HEK293 (cell line): ENCODE results near the gene CLEC2L.

Source experiments
- CTCF ChIP-seq: fragments of 450-650 bp; formaldehyde crosslinking; IDR thresholded peaks from 2 replicates; pipeline ENCODE4 v1.5.1; 2016; ENCODE audit warnings: missing biosample characterization, missing genetic modification characterization
- MYNN ChIP-seq: fragments of 450-650 bp; formaldehyde crosslinking; IDR thresholded peaks from 2 replicates; pipeline ENCODE4 v1.5.1; 2016; ENCODE audit warnings: missing biosample characterization, missing genetic modification characterization, borderline replicate concordance
- ZBTB17 ChIP-seq: fragments of 450-650 bp; formaldehyde crosslinking; IDR thresholded peaks from 2 replicates; pipeline ENCODE4 v1.5.1; 2016; ENCODE audit warnings: missing biosample characterization, missing genetic modification characterization
- ZNF121 ChIP-seq: fragments of 450-650 bp; formaldehyde crosslinking; IDR thresholded peaks from 2 replicates; pipeline ENCODE4 v1.5.1; 2016; ENCODE audit warnings: missing biosample characterization, missing genetic modification characterization
- ZNF2 ChIP-seq: fragments of 450-650 bp; formaldehyde crosslinking; IDR thresholded peaks from 2 replicates; pipeline ENCODE4 v1.5.1; 2016; ENCODE audit warnings: missing biosample characterization, missing genetic modification characterization
- ZNF211 ChIP-seq: fragments of 450-650 bp; formaldehyde crosslinking; IDR thresholded peaks from 2 replicates; pipeline ENCODE4 v1.5.1; 2016; ENCODE audit warnings: low read depth, missing biosample characterization, missing genetic modification characterization
- ZNF510 ChIP-seq: fragments of 450-650 bp; formaldehyde crosslinking; IDR thresholded peaks from 2 replicates; pipeline ENCODE4 v1.5.1; 2018; ENCODE audit warnings: mild to moderate bottlenecking, missing genetic modification characterization, missing biosample characterization; ENCODE audit not compliant: insufficient replicate concordance
- ZNF549 ChIP-seq: fragments of 450-650 bp; IDR thresholded peaks from 2 replicates; pipeline ENCODE4 v1.5.1; 2018; ENCODE audit warnings: missing biosample characterization, missing genetic modification characterization, mild to moderate bottlenecking, inconsistent platforms, moderate library complexity
- TF ChIP-seq, protein P1 (sequence below): fragments of 450-650 bp; formaldehyde crosslinking; IDR thresholded peaks from 2 replicates; pipeline ENCODE4 v1.5.1; 2017; ENCODE audit warnings: missing biosample characterization, missing genetic modification characterization

- TF ChIP-seq ZBTB17 (tag by site-specific recombination) (no peak), ZNF211 (tag by site-specific recombination) (no peak), ZNF121 (tag by site-specific recombination) (no peak), MYNN (tag by site-specific recombination) (no peak), ZNF510 (tag by site-specific recombination) (no peak), CTCF (tag by site-specific recombination) (no peak), ZNF549 (tag by site-specific recombination) (no peak), ZNF2 (tag by site-specific recombination) (no peak)
- TF ChIP-seq, protein P1, sequence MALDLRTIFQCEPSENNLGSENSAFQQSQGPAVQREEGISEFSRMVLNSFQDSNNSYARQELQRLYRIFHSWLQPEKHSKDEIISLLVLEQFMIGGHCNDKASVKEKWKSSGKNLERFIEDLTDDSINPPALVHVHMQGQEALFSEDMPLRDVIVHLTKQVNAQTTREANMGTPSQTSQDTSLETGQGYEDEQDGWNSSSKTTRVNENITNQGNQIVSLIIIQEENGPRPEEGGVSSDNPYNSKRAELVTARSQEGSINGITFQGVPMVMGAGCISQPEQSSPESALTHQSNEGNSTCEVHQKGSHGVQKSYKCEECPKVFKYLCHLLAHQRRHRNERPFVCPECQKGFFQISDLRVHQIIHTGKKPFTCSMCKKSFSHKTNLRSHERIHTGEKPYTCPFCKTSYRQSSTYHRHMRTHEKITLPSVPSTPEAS (tag by site-specific recombination) = no peak
These were observed 61.6 kb downstream of the CLEC2L start for GRCh38 chr7:139585042-139585441.
